ENCODE measurements around the gene ARAP3. TPM values are rescaled to one million over a fixed set of nuclear protein-coding genes. Genes with fewer than 3 reads are reported as not detected.

The ARAP3 gene
- total and polyA plus RNA-seq, 9 of the 15 experiments (the other 6 are each of a cell fraction or from before 2014, with no cell fraction given) = 0.83 to 25.7 (median 6.4) TPM

GRCh38 chr5:141708016-141708415 is 26.0 kb upstream of the ARAP3 start:
- WGBS (ENCODE audit: insufficient coverage, low coverage, missing lambda C conversion rate) = 7% methylated on average over 7 of the region's 9 CpGs
- FAIRE-seq (no peak), DNase-seq (ENCODE audit: extremely low read depth in 1 of 4, low spot score in 3 of 4) (peak; percentile 23 to 69 (median 34)), ATAC-seq (peak; percentile 64)
- POLR2A ChIA-PET = interaction anchor here (0.6 kb wide), 1 partner anchor 478 kb away, joined by 4 read pairs; no protein-coding TSS in a partner anchor
- H3K9me3 ChIP-seq (replicated peaks; ENCODE audit: control insufficient read depth, insufficient read depth, low read depth, low read length) = no peaks in the 10 kb centered on the region
- H3K27me3 ChIP-seq (ENCODE audit: control insufficient read depth in 2 of 2, insufficient read depth in 2 of 2, low read length in 2 of 2) = peaks cover 19 to 41% of the 10 kb centered on the region in 2 experiments; a peak in 4 of 5 replicates
- in situ Hi-C loops (cut with MboI) (loop anchor here (5.0 to 10.0 kb wide), 3 partner anchors 107 to 427 kb away; no protein-coding TSS in a partner anchor), intact Hi-C loops (cut with micrococcal nuclease) (no loop called here)
- peak overlapping the region in 1 of 2 experiments; percentile 5; a peak in 1 of 4 replicates for H3K9ac ChIP-seq (ENCODE audit: insufficient read depth in 1 of 2, low read depth in 2 of 2, low read length in 2 of 2)
- H3K4me2 ChIP-seq (ENCODE audit: insufficient read depth, low read length) = no peak overlapping the region
- H3K79me2 ChIP-seq (ENCODE audit: control insufficient read depth, insufficient read depth, low read length) = no peaks in the 10 kb centered on the region
- H4K20me1 ChIP-seq (replicated peaks; ENCODE audit: control insufficient read depth, insufficient read depth, low read length) = no peaks in the 10 kb centered on the region
- H2AFZ ChIP-seq (ENCODE audit: low read depth, low read length) = no peak overlapping the region
- TF ChIP-seq CBFA2T3 (IDR thresholded peaks at IDR 0.05) = peak; percentile 74
- TF ChIP-seq SOX6 (IDR thresholded peaks at IDR 0.05) = no peak
- TF ChIP-seq CBFA2T2 (conservative IDR thresholded peaks at IDR 0.05) = peak; percentile 58
- no peak for TF ChIP-seq ZNF584 (CRISPR knock-in tag; IDR thresholded peaks at IDR 0.05; ENCODE audit: low read depth)
- TF ChIP-seq TCF3 (CRISPR knock-in tag; IDR thresholded peaks at IDR 0.05) = peak; percentile 77
- TF ChIP-seq TEAD4 (IDR thresholded peaks at IDR 0.05; ENCODE audit: low read length) = peak; percentile 57
- no peak for TF ChIP-seq TEAD4 (CRISPR knock-in tag; IDR thresholded peaks at IDR 0.05; ENCODE audit: borderline replicate concordance)
- peak; percentile 63 for TF ChIP-seq TAL1 (IDR thresholded peaks at IDR 0.05)
- TF ChIP-seq ARID1B (IDR thresholded peaks at IDR 0.05) = 0 out of 2 replicates have a peak, but pooled peaks have one; percentile 25
- TF ChIP-seq MCM5 (IDR thresholded peaks at IDR 0.05; ENCODE audit: low read depth) = no peak
- peak; percentile 70; the same call in 1 of the 2 replicates for TF ChIP-seq ESRRA (IDR thresholded peaks at IDR 0.05; ENCODE audit: borderline replicate concordance, low read depth)
- TF ChIP-seq, protein P1, sequence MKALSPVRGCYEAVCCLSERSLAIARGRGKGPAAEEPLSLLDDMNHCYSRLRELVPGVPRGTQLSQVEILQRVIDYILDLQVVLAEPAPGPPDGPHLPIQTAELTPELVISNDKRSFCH (CRISPR knock-in tag; IDR thresholded peaks at IDR 0.05) = no peak
- TF ChIP-seq, protein P1 (tag; IDR thresholded peaks at IDR 0.05) = peak; percentile 68; the same call in 1 of the 2 replicates
- peak; percentile 50; the same call in 1 of the 2 replicates for TF ChIP-seq POLR2AphosphoS5 (IDR thresholded peaks at IDR 0.05; ENCODE audit: control insufficient read depth, insufficient read depth, low read depth, low read length)
- no peaks in the 10 kb centered on the region for H3K9me1 ChIP-seq (ENCODE audit: control insufficient read depth, insufficient read depth, low read length)
- BruUV-seq (replicated peaks) = no TSS peak
- no peaks in the 10 kb centered on the region for H3K36me3 ChIP-seq (ENCODE audit: control insufficient read depth, insufficient read depth, low read length)
- CTCF ChIA-PET (ENCODE audit: low intra/inter-chr PET ratio) = no interaction called here
- H3K27ac ChIP-seq (ENCODE audit: extremely low read depth, low read depth, low read length) = no peak overlapping the region
- no peak overlapping the region for H3K4me3 ChIP-seq
- no peaks in the 10 kb centered on the region for H3K4me1 ChIP-seq (replicated peaks in 1 of 2; ENCODE audit: control insufficient read depth in 2 of 2, insufficient read depth in 2 of 2, low read length in 2 of 2)

Data from K562 (cell line).